GM12878 (cell line): ENCODE data around the gene THSD4. TPM values are rescaled to one million over a fixed set of nuclear protein-coding genes. Genes with fewer than 3 reads are reported as not detected.

Source experiments
- ATAC-seq: fragments of 200-7000 bp; cut with Tn5 transposase; 3 replicates; pipeline ENCODE4 v1.9.1; 2020; ENCODE audit warnings: mild to moderate bottlenecking, moderate library complexity
- BruUV-seq: library from RNA; stranded (reverse); fragments of 400-500 nt; replicated peaks from 2 replicates; lab custom pipeline; 2021; lab: Mats Ljungman, UMichigan
- CTCF ChIA-PET: fragments of 300-600 bp; sonication (Branson Sonifier 250); formaldehyde crosslinking; extraction: SDS; loops from one replicate; lab custom pipeline; 2021; ENCODE audit warnings: inconsistent platforms; lab: Yijun Ruan, JAX
- POLR2A ChIA-PET: fragments of 350-600 bp; formaldehyde crosslinking; extraction: SDS; loops from one replicate; lab custom pipeline; 2021; ENCODE audit warnings: inconsistent platforms; lab: Charles Lee
- RAD21 ChIA-PET: fragments of 300-600 bp; sonication (Branson Sonifier 250); formaldehyde crosslinking; loops from one replicate; lab custom pipeline; 2023; ENCODE audit warnings: antibody characterized with exemption; ENCODE audit not compliant: unreplicated experiment; lab: Charles Lee
- SMC1A ChIA-PET: fragments of 300-600 bp; sonication (Branson Sonifier 250); formaldehyde crosslinking; loops from one replicate; lab custom pipeline; 2023; ENCODE audit not compliant: unreplicated experiment, uncharacterized antibody; lab: Charles Lee
- DNase-seq: peaks from one replicate; pipeline ENCODE4 v3.0.0-alpha.2; 2011; ENCODE audit warnings: low read depth, low spot score
- FAIRE-seq: peaks from 3 replicates; lab custom pipeline; 2011; peaks lifted over from hg19 to GRCh38; lab: Jason Lieb, UNC
- H2AFZ ChIP-seq: 2 replicates; pipeline ENCODE4 v1.6.0; 2011; ENCODE audit warnings: low read depth, low read length, control low read depth; ENCODE audit not compliant: control insufficient read depth
- H3K27ac ChIP-seq: 2 replicates; pipeline ENCODE4 v1.5.1; 2011; ENCODE audit warnings: control low read depth; ENCODE audit not compliant: control insufficient read depth, insufficient read depth
- H3K27me3 ChIP-seq, 2 experiments: replicated peaks in 1 of 2; 2 replicates each; pipeline versions ENCODE4 v1.6.0 to v1.6.1; 2011; ENCODE audit warnings: low read length in 1 of 2; ENCODE audit not compliant: control insufficient read depth in 2 of 2, insufficient read depth in 2 of 2
- H3K36me3 ChIP-seq, 2 experiments: 2 replicates each; pipeline ENCODE4 v1.5.1; 2011; ENCODE audit warnings: low read length in 1 of 2; ENCODE audit not compliant: control insufficient read depth in 2 of 2, insufficient read depth in 2 of 2
- H3K4me1 ChIP-seq: 2 replicates; pipeline ENCODE4 v1.6.1; 2011; ENCODE audit warnings: mild to moderate bottlenecking, low read length, moderate library complexity, mixed read lengths; ENCODE audit not compliant: control insufficient read depth, insufficient read depth
- H3K4me2 ChIP-seq: 2 replicates; pipeline ENCODE4 v1.6.0; 2011; ENCODE audit warnings: control low read depth; ENCODE audit not compliant: control insufficient read depth, insufficient read depth
- H3K4me3 ChIP-seq: fragments of 200-600 bp; sonication (generic); 2 replicates; pipeline ENCODE4 v1.5.1; 2016
- H3K79me2 ChIP-seq: 2 replicates; pipeline ENCODE4 v1.6.0; 2011; ENCODE audit warnings: low read length; ENCODE audit not compliant: control insufficient read depth, insufficient read depth
- H3K9ac ChIP-seq: 2 replicates; pipeline ENCODE4 v1.8.0; 2011; ENCODE audit warnings: low read length, control low read depth, mixed read lengths; ENCODE audit not compliant: control insufficient read depth, insufficient read depth
- H3K9me3 ChIP-seq: replicated peaks from 3 replicates; pipeline ENCODE4 v1.5.1; 2011; ENCODE audit warnings: mild to moderate bottlenecking, low read length; ENCODE audit not compliant: control insufficient read depth, insufficient read depth
- H4K20me1 ChIP-seq: 2 replicates; pipeline ENCODE4 v1.6.0; 2011; ENCODE audit not compliant: control insufficient read depth, insufficient read depth
- ELK1 ChIP-seq: IDR thresholded peaks from 2 replicates; pipeline ENCODE4 v1.6.1; 2012; ENCODE audit warnings: low read depth, low read length, improper control_type of control experiment
- EZH2 ChIP-seq: IDR thresholded peaks from 2 replicates; pipeline ENCODE4 v1.6.1; 2012; ENCODE audit warnings: low read depth, mild to moderate bottlenecking, control low read depth, inconsistent platforms, low read length, borderline replicate concordance; ENCODE audit not compliant: control insufficient read depth
- HDAC6 ChIP-seq: fragments of 200-600 bp; sonication (generic); IDR thresholded peaks from one replicate; pipeline ENCODE4 v1.8.0; 2017; ENCODE audit warnings: antibody characterized with exemption; ENCODE audit not compliant: unreplicated experiment
- IKZF2 ChIP-seq, 2 experiments: fragments of 450-650 bp; IDR thresholded peaks; 2 replicates each; pipeline ENCODE4 v1.6.1; 2017; ENCODE audit warnings: mild to moderate bottlenecking in 2 of 2, moderate library complexity in 2 of 2
- JUNB ChIP-seq: IDR thresholded peaks from 2 replicates; pipeline ENCODE4 v1.6.1; 2016; ENCODE audit warnings: antibody characterized with exemption, mild to moderate bottlenecking
- RAD51 ChIP-seq: fragments of 450-650 bp; IDR thresholded peaks from 2 replicates; pipeline ENCODE4 v1.6.1; 2016; ENCODE audit warnings: moderate library complexity, mild to moderate bottlenecking, inconsistent platforms
- RBBP5 ChIP-seq: fragments of 200-600 bp; sonication (generic); conservative IDR thresholded peaks from 2 replicates; pipeline ENCODE4 v1.6.1; 2016
- RCOR1 ChIP-seq: conservative IDR thresholded peaks from 2 replicates; pipeline ENCODE4 v1.6.1; 2012; ENCODE audit warnings: low read depth, low read length, improper control_type of control experiment
- RELA ChIP-seq: fragments of 450-650 bp; IDR thresholded peaks from 2 replicates; pipeline ENCODE4 v1.8.0; 2014; ENCODE audit warnings: borderline replicate concordance; ENCODE audit not compliant: partially characterized antibody
- RELB ChIP-seq: fragments of 450-650 bp; IDR thresholded peaks from 2 replicates; pipeline ENCODE4 v1.6.1; 2017; ENCODE audit warnings: low read depth, mild to moderate bottlenecking, moderate library complexity
- SMARCA5 ChIP-seq: fragments of 450-650 bp; IDR thresholded peaks from 2 replicates; pipeline ENCODE4 v1.6.1; 2017; ENCODE audit warnings: mild to moderate bottlenecking
- ZBTB4 ChIP-seq: fragments of 450-650 bp; formaldehyde crosslinking; IDR thresholded peaks from 2 replicates; pipeline ENCODE4 v1.4.0; 2022; ENCODE audit warnings: mild to moderate bottlenecking, moderate library complexity
- ZSCAN29 ChIP-seq: fragments of 450-650 bp; IDR thresholded peaks from 2 replicates; pipeline ENCODE4 v1.6.1; 2017; ENCODE audit warnings: mild to moderate bottlenecking, moderate library complexity
- WGBS: methylation state at CpG from one replicate; pipeline ENCODE4 v1.1.6; 2016; ENCODE audit warnings: low lambda C conversion rate; ENCODE audit not compliant: insufficient replicate concordance, insufficient coverage; ENCODE audit errors: missing lambda C conversion rate; 5-methylcytosine and 5-hydroxymethylcytosine counted together
- in situ Hi-C: fragments of 300-500 bp; cut with MboI; formaldehyde crosslinking; loops from 9 replicates; pipeline ENCODE4 v1.14.3; 2018; ENCODE audit warnings: mixed read lengths
- intact Hi-C: fragments of 100-400 bp; cut with micrococcal nuclease; formaldehyde crosslinking; loops from one replicate; pipeline ENCODE4 v1.14.2; 2022; ENCODE audit not compliant: unreplicated experiment
- polyA plus RNA-seq, 11 experiments: library from polyadenylated mRNA; depleted of rRNA in 4 of 11; unstranded in 6 of 11; stranded (reverse) in 5 of 11; fragments of >200 nt; fragmentation: Nextera tagmentation in 4 of 11; fragmentation: Illumina TruSeq in 1 of 11; extraction: Ambion mirVana in 4 of 11; extraction: Trizol in 1 of 11; gene quantifications; 1 replicate in 1 of 11; 2 replicates in 10 of 11; pipeline versions ENCODE4 v1.2.1 to v1.2.3, GENCODE V29; 2011 to 2016; ENCODE audit warnings: inconsistent platforms in 2 of 11, missing spikeins in 2 of 11, low read depth in 1 of 11
- total RNA-seq, 4 experiments: library from RNA; depleted of rRNA in 3 of 4; stranded (reverse); fragments of >200 nt in 3 of 4; fragmentation: Illumina TruSeq in 1 of 4; extraction: Trizol in 1 of 4; gene quantifications; 2 replicates each; pipeline versions ENCODE4 v1.2.1 to v1.2.3, GENCODE V29; 2013 to 2021

Gene THSD4
- total and polyA plus RNA-seq, 10 of the 15 experiments (the other 5 are each of a cell fraction or from before 2014, with no cell fraction given): 0.04 to 0.13 (median 0.05) TPM; not detected in 7

- FAIRE-seq (no peak), ATAC-seq (no peak), DNase-seq (no peak)
- H2AFZ ChIP-seq: no peak overlapping the region
- no peaks in the 10 kb centered on the region for H3K79me2 ChIP-seq
- in situ Hi-C loops (no loop called here), intact Hi-C loops (no loop called here)
- ChIA-PET POLR2A (no interaction called here), CTCF (no interaction called here), RAD21 (interaction anchor here (0.5 kb wide), 1 partner anchor 81 kb away, joined by 4 read pairs; no protein-coding TSS in a partner anchor), SMC1A (no interaction called here)
- H3K9me3 ChIP-seq: no peaks in the 10 kb centered on the region
- no peak overlapping the region for H3K9ac ChIP-seq
- WGBS: 32% methylated on average over 1 of the region's 1 CpG
- no peak overlapping the region for H3K4me2 ChIP-seq
- no TSS peak for BruUV-seq
- H3K36me3 ChIP-seq: no peaks in the 10 kb centered on the region
- H3K27me3 ChIP-seq: no peaks in the 10 kb centered on the region
- H3K27ac ChIP-seq: no peak overlapping the region
- H4K20me1 ChIP-seq: no peaks in the 10 kb centered on the region
- TF ChIP-seq ELK1 (no peak), HDAC6 (no peak), IKZF2 (IDR thresholded peaks at IDR 0.05) (no peak), RELB (no peak), ZSCAN29 (no peak), JUNB (no peak), RAD51 (no peak), RBBP5 (no peak), EZH2 (no peak), ZBTB4 (CRISPR knock-in tag) (no peak), RELA (no peak), RCOR1 (no peak), SMARCA5 (no peak)
- no peaks in the 10 kb centered on the region for H3K4me1 ChIP-seq
- H3K4me3 ChIP-seq: no peak overlapping the region
Measured at GRCh38 chr15:71662306-71662705, 547.0 kb downstream of the THSD4 start.
